ENCODE results near the gene POU3F3.

POU3F3 gene

GRCh38 chr2:104857262-104858005 lies 3.5 kb downstream of the POU3F3 start:
- Mint-ChIP-seq H3K27ac (peak overlapping the region; percentile 85 to 93 (median 91)), H3K4me3 (peak overlapping the region; percentile 81 to 87 (median 82)), H3K9me3 (no peaks in the 10 kb centered on the region), H3K4me1 (peaks cover 26% of the 10 kb centered on the region), H3K27me3 (ENCODE audit: low read depth) (peaks cover 88% of the 10 kb centered on the region), H3K36me3 (ENCODE audit: low read depth) (peaks cover 35% of the 10 kb centered on the region)
- TF ChIP-seq CTCF (IDR thresholded peaks at IDR 0.05; ENCODE audit: unreplicated experiment in 3 of 3): no peak

GRCh38 chr2:104858006-104858978 lies 4.4 kb downstream of the POU3F3 start:
- Mint-ChIP-seq H3K4me1 (peaks cover 20% of the 10 kb centered on the region), H3K27ac (peak overlapping the region; percentile 58 to 93 (median 85)), H3K36me3 (ENCODE audit: low read depth) (peaks cover 35% of the 10 kb centered on the region), H3K27me3 (ENCODE audit: low read depth) (peaks cover 88% of the 10 kb centered on the region), H3K4me3 (peak overlapping the region; percentile 75 to 81 (median 81)), H3K9me3 (no peaks in the 10 kb centered on the region)
- TF ChIP-seq CTCF (IDR thresholded peaks at IDR 0.05; ENCODE audit: unreplicated experiment in 3 of 3): no peak

GRCh38 chr2:104859291-104859765 lies 5.4 kb downstream of the POU3F3 start:
- no peak for TF ChIP-seq CTCF (IDR thresholded peaks at IDR 0.05; ENCODE audit: unreplicated experiment in 3 of 3)
- Mint-ChIP-seq H3K9me3 (no peaks in the 10 kb centered on the region), H3K36me3 (ENCODE audit: low read depth) (peaks cover 32% of the 10 kb centered on the region), H3K27ac (peak overlapping the region; percentile 31 to 93 (median 71)), H3K4me1 (peaks cover 19% of the 10 kb centered on the region), H3K4me3 (peak overlapping the region; percentile 75 to 81 (median 81)), H3K27me3 (ENCODE audit: low read depth) (peaks cover 88% of the 10 kb centered on the region)

GRCh38 chr2:104859766-104860450 lies 6.0 kb downstream of the POU3F3 start:
- peaks cover 16% of the 10 kb centered on the region for H3K4me1 Mint-ChIP-seq
- no peak for TF ChIP-seq CTCF (IDR thresholded peaks at IDR 0.05; ENCODE audit: unreplicated experiment in 3 of 3)
- no peaks in the 10 kb centered on the region for H3K9me3 Mint-ChIP-seq
- peak overlapping the region; percentile 75 to 81 (median 81) for H3K4me3 Mint-ChIP-seq
- H3K27me3 Mint-ChIP-seq (ENCODE audit: low read depth): peaks cover 88% of the 10 kb centered on the region
- H3K27ac Mint-ChIP-seq: peak overlapping the region; percentile 31 to 93 (median 71)
- H3K36me3 Mint-ChIP-seq (ENCODE audit: low read depth): peaks cover 28% of the 10 kb centered on the region

GRCh38 chr2:104860451-104860790 lies 6.5 kb downstream of the POU3F3 start:
- peaks cover 28% of the 10 kb centered on the region for H3K36me3 Mint-ChIP-seq (ENCODE audit: low read depth)
- H3K27me3 Mint-ChIP-seq (ENCODE audit: low read depth): peaks cover 93% of the 10 kb centered on the region
- peaks cover 16% of the 10 kb centered on the region for H3K4me1 Mint-ChIP-seq

More at GRCh38 chr2:104860451-104860790, 6.5 kb downstream of the POU3F3 start:
- Mint-ChIP-seq H3K9me3 (no peaks in the 10 kb centered on the region), H3K4me3 (peak overlapping the region; percentile 75 to 81 (median 81)), H3K27ac (peak overlapping the region; percentile 31 to 93 (median 49))
- TF ChIP-seq CTCF (IDR thresholded peaks at IDR 0.05; ENCODE audit: unreplicated experiment in 3 of 3): no peak

All from nephron (organoid).